NCI-H345 (cell line): ENCODE data around the gene SERGEF.

Experiments used
- DNase-seq: peaks from one replicate; lab custom pipeline; 2025; lab: John Stamatoyannopoulos, UW

The SERGEF gene

DNA sequence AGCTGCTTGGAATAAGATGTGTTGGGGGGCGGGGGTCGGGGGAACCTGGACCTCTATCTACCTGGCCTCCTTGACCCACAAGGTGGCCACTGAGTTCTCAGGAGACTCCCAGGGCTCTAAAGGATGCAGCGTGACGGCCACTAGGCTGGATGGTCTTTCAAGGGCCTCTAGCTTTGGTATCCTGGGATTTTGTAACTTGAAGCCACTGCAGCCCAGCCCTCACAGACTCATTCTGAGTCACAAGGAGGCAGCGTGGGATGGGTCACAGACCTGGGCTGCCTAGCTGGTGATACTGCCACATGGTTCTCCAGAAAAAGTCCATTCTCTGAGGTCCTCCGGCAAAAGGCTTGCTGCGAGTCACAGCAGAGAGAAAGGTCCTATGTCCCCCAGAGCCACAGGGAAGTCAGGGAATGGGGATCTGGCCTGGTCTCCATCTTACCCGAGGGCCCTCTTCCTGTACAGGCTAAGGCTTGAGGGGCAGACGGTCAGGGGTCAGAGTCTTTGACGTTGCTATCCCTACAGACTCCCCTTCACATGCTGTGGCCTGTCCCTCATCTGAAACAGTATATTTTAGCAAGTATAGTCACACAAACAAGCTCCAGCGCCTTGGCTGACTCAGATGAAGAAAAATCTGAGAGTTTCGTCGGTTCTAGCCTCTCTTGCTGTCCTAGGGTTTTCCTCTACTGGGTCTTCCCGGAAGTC lies 225.9 kb downstream of the SERGEF start:
- no peak for DNase-seq

DNA sequence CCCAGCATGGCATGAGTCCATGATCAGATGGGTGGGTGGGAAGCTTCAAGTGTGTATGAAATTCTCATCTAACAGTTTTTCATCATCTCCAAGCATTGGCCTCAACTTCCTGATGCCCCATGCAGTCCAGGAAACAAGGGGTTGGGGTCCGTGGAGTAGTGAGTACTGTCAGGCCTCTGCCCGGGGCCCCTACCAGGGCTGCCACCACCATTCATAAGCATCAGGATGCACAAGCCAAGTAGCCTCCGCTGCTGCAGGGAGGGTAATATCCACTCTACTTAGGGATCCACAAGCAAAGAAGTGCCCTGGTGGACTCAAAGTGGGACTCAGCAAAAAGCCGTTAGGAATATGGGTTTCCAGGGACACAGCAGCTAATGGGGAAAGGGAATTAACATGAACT lies 229.0 kb downstream of the SERGEF start:
- no peak for DNase-seq

DNA sequence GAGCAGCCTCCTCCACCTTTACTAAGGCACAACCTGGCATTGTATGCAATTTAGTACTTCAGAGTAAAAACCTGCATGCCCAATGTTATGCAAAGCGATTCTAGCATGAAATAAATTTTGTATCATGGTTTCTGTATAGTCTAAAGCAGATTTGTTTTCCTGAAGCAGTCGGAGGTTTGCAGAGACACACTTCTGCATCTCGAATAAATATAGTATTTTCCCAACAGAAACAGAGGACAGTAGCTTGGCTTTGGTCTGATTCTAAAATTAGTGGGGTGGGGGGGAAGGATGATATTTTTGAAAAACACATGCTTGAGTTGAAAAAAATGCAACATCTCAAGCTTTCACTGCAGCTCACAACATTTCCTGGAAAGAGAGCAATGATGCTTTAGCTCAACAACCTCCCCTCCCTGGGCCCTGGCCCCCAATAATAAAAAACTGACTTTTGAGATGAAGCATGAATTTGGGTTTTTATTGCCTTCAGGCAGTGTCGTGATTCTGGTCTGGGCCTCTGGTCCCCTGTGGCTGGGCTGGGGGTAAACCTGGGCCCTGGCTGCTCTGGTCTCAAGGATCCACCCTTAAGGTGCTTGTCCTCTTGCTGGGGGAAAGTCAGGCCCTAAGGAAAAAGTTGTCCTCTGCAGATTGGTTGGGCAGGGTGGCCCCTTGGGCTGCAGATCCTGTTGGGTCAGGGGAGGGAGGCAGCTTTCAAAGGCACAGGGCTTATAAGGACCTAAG lies 230.1 kb downstream of the SERGEF start:
- DNase-seq = no peak

DNA sequence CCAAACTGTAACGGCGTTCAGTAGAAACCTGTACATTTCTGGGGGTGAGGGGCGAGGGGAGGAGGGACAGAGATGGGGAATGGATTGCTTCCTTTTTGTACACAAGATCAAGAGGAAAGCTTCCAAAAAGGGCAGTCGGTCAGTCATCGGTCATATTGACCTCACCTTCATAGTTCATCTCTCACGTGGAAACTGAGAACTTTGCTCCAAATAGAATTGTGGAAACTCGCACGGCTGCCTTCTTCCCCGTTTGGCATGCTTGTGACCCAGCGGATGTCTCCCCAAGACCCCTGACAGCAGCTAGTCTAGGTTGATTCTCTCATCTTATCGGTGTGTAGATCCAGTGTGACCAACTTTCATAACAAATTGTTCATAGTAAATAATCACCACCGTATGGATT lies 230.7 kb downstream of the SERGEF start:
- no peak for DNase-seq

DNA sequence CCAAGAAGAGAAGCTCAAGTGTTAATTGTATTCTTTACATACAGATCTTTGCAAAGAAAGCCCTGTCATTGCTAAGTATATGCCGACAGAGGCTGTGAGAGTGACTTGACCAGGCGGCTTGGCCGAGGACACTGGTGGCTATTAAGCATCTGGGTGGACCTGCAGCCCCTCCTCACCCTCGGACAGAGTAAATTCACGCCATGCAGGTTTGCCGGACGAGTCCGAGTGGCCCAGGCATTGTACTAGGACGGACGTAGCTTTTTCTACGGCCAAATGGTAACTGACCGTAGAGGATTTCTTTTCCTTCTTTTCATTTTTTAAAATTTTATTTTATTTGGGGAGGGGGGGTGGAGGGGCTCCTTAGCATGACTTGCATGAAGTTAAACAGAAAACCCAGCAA lies 231.2 kb downstream of the SERGEF start:
- DNase-seq = no peak

DNA sequence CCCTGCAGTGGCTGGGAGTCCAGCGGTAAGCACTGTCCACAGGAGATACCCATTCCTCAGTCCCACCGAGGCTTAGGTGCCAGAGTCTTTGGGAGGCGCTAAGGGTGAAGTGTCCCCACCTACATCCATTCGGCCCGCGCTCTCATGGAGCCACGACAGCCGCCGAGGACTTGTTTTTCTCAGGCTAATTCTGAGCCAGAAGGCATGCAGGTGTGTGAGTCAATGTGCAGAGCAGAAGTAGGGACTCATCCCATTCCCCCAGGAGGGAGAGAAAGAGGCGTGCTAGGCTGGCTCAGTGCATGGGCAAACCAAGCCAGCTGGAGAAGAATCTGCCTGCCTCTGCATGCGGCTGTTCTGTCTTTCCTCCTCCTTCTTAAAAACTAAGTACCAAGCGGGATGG lies 231.6 kb downstream of the SERGEF start:
- no peak for DNase-seq

DNA sequence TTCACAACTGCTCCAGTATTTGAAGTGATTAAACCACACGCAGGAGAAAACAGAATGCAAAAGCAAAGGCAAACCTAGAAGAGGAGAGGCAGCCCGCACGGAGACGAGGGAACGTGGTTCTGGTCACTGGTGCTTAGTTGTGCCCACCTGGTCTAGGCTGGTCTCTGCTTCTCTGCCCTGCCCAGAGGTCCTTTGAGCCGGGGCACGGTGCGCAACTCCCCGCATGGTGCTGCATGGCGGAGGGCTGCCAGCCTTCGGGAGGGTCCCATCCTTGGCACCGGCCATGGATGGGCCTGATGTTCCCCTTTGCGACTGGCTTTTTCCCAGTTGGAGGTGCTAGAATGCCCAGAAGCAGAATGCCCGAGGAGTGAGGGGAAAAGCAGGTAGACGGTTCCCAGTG lies 232.2 kb downstream of the SERGEF start:
- no peak for DNase-seq

DNA sequence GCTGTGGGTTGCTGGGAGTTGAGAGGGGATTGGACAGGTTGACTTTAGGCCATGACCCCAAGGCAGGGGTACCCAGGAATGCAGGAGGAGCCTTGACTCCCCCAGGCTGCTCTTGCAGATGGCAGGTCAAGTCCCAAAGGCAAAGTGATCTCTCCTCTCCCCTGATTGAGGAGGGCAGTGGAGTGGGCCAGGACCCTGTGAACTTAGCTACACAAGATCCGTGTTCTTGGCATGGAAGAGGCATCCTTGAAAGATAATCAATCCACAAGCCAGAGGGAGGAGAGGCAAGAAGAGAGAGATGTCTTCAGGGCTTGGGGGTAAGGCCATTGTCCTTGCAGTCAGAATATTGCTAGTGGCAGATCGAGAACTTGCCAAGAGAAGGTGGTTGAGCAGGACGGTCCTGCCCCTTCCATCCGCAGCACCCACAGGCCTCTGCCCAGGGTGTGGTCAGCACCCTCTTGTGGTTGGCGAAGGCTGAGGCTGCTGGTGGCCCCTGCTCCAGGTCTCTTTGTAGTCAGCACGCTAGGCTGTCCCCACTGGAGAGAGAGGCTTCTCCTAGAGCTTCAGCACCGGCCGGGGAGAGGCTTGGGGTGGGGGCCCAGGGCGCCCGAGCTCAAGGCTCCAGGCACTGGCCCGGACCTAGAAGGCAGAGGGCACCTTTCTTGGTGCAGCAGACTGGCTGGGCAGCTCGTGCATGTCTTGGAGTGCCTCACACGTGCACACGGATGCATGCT lies 232.8 kb downstream of the SERGEF start:
- DNase-seq = no peak

DNA sequence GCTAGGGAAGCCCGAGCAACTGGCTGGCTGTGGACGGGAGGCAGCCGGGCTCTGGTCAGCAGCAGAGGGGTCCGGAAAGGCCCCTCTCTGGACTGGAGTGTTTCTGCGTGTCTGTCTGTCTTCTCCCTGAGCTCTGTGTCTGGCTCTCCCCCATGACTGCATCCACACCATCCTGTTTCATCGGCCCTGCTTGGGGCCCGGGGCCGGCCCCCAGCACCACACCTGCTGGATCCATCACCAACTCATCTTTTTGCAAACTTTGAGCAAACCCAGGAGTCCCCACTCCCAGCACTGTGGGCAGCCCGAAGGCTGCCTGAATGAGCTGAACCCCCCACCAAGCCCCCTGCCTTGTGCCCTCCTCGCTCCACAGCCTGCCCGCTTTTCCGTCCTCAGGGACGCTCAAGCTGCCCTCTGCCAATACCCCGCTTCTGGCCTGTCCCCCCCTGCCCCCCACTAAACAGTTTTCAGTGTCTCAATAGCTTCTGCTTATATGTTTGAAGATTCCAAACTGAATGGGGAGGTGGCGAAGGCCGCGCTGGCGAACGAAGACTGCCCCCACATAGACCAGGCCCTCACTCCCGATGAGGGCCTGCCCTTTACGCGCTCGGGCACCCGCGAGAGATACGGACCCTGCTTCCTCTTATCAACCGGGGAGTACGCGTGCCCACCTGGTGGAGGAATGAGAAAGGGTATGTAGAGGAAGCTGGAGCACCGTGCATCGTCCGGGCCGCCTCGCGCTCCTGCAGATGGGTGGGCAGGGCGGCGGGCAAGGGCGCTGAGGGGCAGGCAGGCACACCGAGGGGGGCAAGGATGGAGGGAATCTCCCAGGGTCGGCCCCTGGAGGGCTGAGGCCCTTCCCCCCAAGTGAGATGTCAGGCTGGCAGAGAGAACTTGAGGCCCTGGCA lies 233.6 kb downstream of the SERGEF start:
- DNase-seq = no peak

DNA sequence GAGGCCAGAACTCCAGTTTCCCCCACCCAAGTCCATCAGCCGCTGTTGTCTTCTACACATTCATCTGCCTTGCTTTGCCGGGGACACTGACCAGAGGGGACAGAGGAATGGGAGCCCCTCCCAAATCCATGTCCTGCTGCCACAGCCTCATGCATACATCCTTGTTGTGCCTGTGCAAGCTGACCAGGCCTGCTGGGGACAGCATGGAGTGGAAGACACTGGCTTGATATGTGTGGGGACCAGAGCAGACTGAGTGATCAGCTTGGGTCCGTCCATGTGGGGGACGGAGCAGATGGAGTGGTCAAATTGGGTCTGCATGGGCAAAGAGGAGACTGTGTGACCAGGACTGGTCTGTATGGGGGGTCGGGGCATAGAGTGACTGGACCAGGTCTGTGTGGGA lies 234.5 kb downstream of the SERGEF start:
- DNase-seq = no peak

DNA sequence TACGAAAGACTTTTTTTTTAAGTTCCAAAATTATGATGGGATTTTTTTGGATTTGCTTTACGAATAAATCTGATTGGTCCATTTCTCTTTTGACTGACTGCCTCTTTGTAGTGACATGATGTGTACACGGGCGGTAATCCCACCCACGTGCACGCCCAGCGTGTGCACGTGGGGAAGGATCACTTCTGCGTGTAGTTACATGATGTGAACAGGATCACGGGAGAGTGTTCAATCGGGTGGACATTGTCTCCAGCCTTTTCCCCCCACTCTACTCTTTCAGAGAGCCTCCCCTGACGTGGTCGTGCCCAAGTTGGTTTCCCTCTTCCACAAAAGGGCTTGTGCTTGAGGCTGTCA lies 235.1 kb downstream of the SERGEF start:
- DNase-seq = no peak

DNA sequence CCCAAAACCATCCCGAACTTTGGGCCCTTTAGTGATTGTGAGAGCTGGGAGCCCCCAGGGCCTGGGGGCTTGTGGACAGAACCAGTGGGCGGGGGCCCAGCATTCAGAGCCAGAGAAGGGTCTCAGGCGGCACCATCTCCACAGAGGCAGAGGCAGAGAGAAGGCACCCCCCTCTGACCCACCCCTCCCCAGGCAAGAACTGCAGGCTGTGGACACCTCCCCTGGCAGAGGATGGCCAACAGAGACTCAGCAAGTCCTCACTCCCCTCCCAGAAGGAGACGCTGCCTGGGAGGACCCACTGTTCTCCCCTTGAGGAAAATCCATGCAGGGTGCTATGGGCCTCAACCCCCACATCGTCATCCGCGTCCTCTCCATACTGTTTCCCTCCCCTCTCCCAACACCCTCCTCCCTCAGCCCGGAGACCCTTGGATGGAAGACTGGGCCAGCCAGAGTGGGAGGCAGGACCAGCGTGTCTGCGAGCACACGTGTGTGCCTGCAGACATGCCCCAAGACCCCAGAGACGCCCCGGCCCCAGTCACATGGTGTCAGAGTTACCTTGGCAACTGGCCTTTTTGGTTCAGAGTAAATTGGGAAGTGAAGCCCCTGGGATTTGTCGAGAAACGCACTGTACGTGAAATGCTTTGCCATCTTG lies 235.6 kb downstream of the SERGEF start:
- no peak for DNase-seq

DNA sequence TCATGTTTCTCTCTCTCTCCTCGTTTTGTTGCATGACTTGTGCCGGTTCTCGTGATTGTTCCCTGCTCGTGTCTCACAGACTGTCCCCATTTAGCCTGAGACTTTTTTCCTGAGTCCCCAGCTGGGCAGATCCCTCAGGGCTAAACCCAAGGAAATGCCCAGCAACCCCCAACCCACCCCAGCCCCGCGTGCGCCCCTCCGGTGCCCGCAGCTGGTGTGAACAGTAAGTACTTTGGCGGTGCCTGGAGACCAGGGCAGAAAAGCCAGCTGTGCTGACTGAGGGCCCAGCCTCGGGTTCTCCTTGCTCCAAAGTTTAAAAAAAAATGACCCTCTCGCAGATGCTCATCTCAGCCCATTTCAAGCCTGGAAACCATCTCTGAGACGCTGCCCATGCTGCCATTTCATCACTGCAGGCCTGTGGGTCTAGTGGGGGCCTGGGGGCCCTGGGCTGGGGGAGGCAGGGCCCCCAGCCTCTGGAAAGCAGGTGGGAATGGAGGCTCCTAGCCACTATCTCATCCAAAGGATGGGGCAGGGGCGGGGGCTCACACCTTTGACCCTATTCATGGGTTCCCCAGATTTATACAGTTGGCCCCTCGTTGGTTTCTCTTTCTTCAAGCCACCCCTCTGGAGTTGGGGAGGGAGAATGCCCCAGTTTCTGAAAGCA lies 236.5 kb downstream of the SERGEF start:
- DNase-seq = no peak

DNA sequence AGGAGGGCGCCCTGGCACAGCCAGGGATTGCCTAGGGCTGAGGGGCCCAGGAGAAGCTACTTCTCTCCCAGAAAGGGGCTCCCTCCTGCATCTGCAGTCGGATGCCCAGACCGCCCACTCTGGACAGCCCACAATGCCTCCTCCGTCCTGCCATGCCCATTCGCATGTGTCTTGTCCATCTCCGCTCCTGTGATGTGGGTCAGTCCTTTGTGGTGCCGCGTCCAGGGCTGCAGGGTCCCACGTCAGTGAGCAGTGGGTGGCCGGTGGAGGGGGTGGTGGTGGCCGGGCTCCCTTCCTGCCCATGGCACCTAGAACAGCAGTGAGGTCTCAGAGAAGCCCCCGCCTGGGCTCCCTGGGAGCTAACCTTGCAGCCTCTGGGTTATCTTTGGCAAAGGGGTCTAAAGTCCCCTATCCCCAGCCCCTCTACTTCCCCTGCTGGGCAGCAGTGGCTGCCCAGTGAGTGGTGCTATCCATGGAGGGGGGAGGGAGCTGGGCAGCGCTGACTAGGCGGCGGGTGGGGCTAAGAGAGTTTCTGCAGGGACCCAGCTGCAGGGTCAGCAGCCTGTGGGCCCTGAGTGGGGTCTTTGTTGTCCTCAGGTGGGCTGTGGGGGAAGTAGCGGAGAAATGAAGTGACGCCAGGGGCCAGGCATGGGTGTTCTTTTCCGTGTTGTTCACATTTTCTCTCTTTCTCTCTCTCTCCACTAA lies 237.2 kb downstream of the SERGEF start:
- DNase-seq = no peak

DNA sequence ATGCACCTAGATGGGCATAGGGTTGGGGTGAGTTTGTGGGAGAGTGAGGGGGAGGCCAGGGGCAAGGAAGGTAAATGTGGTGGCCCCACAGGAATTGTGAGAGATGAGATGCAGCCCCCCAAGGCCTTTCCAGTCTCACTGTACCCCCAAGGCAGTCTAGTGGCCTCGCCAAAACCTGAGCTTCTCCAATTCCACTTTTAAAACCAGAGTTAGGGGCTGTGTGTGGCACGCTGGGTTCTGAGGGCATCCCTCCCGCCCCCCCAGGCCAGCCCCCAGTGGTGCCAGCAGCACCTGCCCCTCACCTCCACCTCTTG lies 237.9 kb downstream of the SERGEF start:
- no peak for DNase-seq

DNA sequence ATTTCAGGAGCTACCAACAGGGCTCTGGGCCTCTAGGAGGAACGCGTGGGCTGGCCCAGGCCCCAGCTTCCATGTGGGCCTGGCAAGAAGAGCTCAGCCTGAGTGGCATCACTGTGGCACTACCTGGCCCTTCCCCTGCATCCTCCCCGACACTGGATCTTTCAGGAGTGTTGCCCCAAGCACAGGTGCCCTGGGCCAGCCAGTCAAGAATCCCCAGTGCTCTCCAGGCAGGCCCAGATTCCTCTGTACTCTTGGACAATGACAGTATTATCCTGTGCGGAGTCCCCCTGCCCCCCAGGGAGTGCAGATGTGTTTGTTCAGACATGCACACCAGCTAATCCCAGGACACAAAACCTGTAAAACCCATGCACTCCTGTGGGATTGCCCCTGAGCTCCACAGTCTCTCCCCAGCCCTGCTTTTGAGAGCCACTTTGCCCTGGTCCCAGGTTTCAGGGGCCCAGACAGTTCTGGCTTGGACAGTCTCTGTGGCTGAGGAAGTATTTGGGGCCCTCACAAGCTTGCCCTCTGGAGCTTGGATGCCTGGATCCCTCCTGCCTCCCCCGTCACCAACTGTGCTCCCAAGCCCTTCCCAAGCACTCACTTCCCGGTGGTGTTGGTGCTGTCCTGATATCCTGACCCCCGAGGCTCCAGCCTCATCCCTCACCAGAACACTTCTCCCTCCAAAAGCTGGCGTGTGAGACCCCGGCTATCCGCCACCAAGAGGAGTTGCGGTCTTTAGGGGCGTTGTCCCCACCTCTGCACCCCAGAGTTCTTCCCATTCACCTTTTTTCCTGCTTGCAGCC lies 238.4 kb downstream of the SERGEF start:
- DNase-seq = no peak

DNA sequence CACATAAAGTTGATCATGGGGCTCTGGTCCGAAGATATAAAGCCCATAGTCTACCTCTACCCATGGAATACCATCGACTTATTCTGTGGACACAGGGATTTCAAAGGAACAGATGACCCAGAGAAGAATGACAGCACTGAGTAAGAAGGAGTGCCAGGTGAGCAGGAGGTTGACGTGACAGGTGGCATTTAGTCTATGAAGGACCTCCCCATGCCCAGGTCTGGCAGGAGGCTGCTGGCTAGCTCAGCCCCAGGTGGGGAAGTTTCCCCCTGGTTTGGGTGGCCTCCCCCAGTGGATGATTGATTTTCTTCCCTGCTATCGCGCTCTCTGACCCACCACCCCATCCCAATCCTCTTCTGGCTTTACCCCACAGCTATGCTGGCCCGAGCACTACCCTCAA lies 239.2 kb downstream of the SERGEF start:
- no peak for DNase-seq

DNA sequence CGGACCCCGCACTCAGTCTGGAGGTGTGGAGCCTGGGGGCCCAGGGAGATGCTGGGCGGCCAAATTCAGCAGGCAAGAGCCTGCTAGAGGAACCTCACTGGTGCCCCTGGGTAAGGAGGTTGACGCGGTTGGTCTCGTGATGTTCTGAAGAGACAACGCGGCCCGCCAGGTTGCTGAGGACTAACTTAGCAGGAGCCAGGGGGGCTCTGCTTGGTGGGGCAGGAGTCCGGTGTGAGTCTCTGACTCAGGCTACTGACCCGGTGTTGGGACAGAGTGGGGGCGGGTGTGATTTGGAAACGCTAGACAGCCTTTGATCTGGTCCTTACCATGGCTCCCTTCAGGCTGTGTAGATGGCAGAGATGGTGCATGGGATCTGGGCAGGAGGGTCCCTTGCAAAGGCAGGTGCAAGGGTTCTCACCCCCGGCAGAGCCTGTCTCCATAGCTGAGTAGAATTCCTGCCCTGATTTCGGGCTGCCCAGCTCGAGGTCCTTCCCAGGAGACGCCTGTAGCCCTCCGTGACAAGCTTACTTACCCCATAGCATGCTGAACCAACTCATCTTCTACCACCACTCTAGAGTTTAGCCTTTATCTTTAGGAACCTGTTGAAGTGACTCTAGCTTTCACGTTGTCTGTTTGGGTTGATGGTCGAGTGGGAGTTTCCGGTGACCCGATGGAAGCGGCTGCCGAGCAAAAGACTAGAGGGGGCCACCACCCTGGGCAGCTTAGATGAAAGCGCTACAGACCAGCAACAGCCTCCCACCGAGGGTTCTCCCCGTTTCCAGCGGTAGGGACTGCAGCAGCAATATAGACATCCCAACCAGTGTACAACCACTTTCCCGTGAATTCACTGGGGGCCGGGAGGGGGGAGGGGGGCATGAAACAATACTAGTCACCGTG lies 239.9 kb downstream of the SERGEF start:
- DNase-seq = no peak
